ENCODE measurements around the gene MYOCOS. TPM values are rescaled to one million over a fixed set of nuclear protein-coding genes. Genes with fewer than 3 reads are reported as not detected.

The MYOCOS gene
- total and polyA plus RNA-seq, 2 of the 4 experiments (the other 2 are of a cell fraction), result not detected

- Histone ChIP-seq H3K9ac (ENCODE audit: low read depth, low read length) (peak overlapping the region; percentile 41; the same call in 1 of the 2 replicates), H3K9me1 (ENCODE audit: insufficient read depth, low read length) (peaks cover 7% of the 10 kb centered on the region; the same call in 1 of the 2 replicates), H3K23ac (ENCODE audit: low read depth, low read length) (no peak overlapping the region; the same call in 1 of the 2 replicates), H2AK9ac (replicated peaks; ENCODE audit: low read depth, low read length, poor library complexity) (peak overlapping the region; percentile 67), H4K5ac (ENCODE audit: low read depth, low read length) (no peak overlapping the region; the same call in 1 of the 2 replicates), H2BK5ac (ENCODE audit: low read depth, low read length, poor library complexity, severe bottlenecking) (no peak overlapping the region), H2AFZ (replicated peaks; ENCODE audit: low read length, poor library complexity) (peak overlapping the region; percentile 83), H3K36me3 (ENCODE audit: control insufficient read depth, insufficient read depth, low read length) (no peaks in the 10 kb centered on the region), H3K4me3 (ENCODE audit: insufficient read depth, low read depth, low read length) (no peak overlapping the region), H3K18ac (ENCODE audit: low read depth, low read length) (no peak overlapping the region), H2BK20ac (ENCODE audit: low read depth, low read length) (no peak overlapping the region), H2BK120ac (ENCODE audit: low read depth, low read length) (peak overlapping the region; percentile 36; the same call in 1 of the 2 replicates), H3K14ac (replicated peaks; ENCODE audit: low read depth, low read length) (0 out of 2 replicates have a peak overlapping the region, but pooled peaks have one; percentile 11), H3K4me2 (ENCODE audit: low read depth, low read length) (peak overlapping the region; percentile 43; the same call in 1 of the 2 replicates), H2AK5ac (ENCODE audit: low read depth, low read length) (0 out of 2 replicates have a peak overlapping the region, but pooled peaks have one; percentile 24), H4K8ac (ENCODE audit: low read depth in 2 of 2, low read length in 2 of 2) (peak overlapping the region in 1 of 2 experiments; percentile 34; a peak in 2 of 4 replicates), H3K4ac (ENCODE audit: low read depth, low read length) (no peak overlapping the region; the same call in 1 of the 2 replicates), H3K27ac (ENCODE audit: insufficient read depth, low read length) (no peak overlapping the region), H3K9me3 (ENCODE audit: control insufficient read depth, insufficient read depth, low read length) (no peaks in the 10 kb centered on the region), H4K20me1 (ENCODE audit: insufficient read depth, low read length) (no peaks in the 10 kb centered on the region), H3K56ac (ENCODE audit: extremely low read depth, insufficient read depth, low read length) (no peak overlapping the region), H3K27me3 (ENCODE audit: control insufficient read depth, insufficient read depth, low read length) (peaks cover 3% of the 10 kb centered on the region), H4K91ac (ENCODE audit: insufficient read depth, low read depth, low read length) (0 out of 2 replicates have a peak overlapping the region, but pooled peaks have one; percentile 4), H3K79me1 (ENCODE audit: low read depth in 1 of 2, low read length in 2 of 2) (no peaks in the 10 kb centered on the region), H2BK15ac (ENCODE audit: low read depth, low read length) (no peak overlapping the region), H3K4me1 (ENCODE audit: control insufficient read depth, insufficient read depth, low read length) (peaks cover 8% of the 10 kb centered on the region)
- in situ Hi-C loops (cut with MboI; ENCODE audit: low sequenced_read_pairs), result no loop called here
- ATAC-seq (ENCODE audit: low read depth) (peak; percentile 76), DNase-seq (peak; percentile 48)
- intact Hi-C loops (cut with micrococcal nuclease), result no loop called here
- no TSS peak for BruUV-seq (replicated peaks)
- dilution Hi-C loops (cut with HindIII; ENCODE audit: low sequenced_read_pairs, unreplicated experiment), result no loop called here
- POLR2A ChIA-PET (ENCODE audit: unreplicated experiment), result interaction anchor here (0.9 kb wide), 1 partner anchor 88 kb away, joined by 11 read pairs; no protein-coding TSS in a partner anchor
- CTCF ChIA-PET, result interaction anchor here (0.6 to 2.3 kb wide), 8 partner anchors 10 to 330 kb away, joined by 3 to 23 read pairs (median 4); no protein-coding TSS in a partner anchor
- WGBS, 2 experiments (ENCODE audit: extremely low coverage in 2 of 2, insufficient read length in 1 of 2), result 45% methylated on average over 9 of the region's 24 CpGs; no CpG with 5 or more reads in 1 of the 2 experiments
- TF ChIP-seq MAZ (IDR thresholded peaks at IDR 0.05; ENCODE audit: borderline replicate concordance, low read depth, low read length), result peak; percentile 35; the same call in 1 of the 2 replicates
- TF ChIP-seq SMC3 (IDR thresholded peaks at IDR 0.05; ENCODE audit: low read depth, low read length), result peak; percentile 30; the same call in 1 of the 2 replicates
- peak; percentile 46 for TF ChIP-seq RAD21 (IDR thresholded peaks at IDR 0.05; ENCODE audit: low read length)
- peak; percentile 58 for TF ChIP-seq CTCF (conservative IDR thresholded peaks at IDR 0.05; ENCODE audit: low read depth, low read length)
- no peak for TF ChIP-seq CEBPB (IDR thresholded peaks at IDR 0.05; ENCODE audit: low read depth, low read length)
Measured at GRCh38 chr1:171654942-171655745, 33.1 kb downstream of the MYOCOS start.

All from IMR-90 (cell line).